ENCODE measurements around the gene LEUTX. TPM values are rescaled to one million over a fixed set of nuclear protein-coding genes. Genes with fewer than 3 reads are reported as not detected.

The LEUTX gene
- total RNA-seq, 2 experiments from 2014 or later: not detected

DNA sequence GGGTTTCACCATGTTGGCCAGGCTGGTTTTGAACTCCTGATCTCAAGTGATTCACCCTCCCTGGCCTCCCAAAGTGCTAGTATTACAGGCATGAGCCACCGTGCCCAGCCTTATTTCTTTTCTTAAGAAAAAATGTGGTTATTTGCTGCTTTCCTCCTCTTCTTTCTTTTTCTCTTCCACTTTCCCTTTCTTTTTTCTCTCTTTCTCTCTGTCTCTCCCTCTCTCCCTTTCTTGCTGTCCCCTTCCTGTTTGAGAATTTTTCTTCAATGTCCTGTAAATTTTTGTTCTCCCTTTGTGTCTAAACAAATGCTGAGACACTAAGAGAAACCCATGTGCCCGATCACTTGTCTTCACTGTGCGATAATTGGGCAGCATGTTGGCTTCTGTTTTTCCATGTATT is 2.2 kb downstream of the LEUTX start:
- CTCF ChIA-PET: no interaction called here

DNA sequence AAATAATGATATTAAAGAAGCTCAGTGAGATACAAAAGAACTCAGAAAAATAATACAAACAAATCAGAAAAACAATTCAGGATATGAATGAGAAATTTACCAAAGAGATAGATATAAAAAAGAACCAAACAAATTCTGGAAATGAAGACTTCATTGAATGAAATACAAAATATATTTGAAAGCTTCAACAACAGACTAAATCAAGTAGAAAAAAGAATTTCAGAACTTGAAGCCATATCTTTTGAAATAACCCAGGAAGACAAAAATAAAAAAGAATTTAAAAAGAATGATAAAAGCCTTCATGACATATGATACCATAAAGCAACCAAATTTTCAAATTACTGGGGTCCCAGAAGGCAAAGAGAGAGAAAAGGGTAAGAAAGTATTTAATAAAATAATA is 9.6 kb downstream of the LEUTX start:
- Mint-ChIP-seq H3K4me3 (no peak overlapping the region), H3K4me1 (ENCODE audit: low read depth) (no peaks in the 10 kb centered on the region), H3K36me3 (ENCODE audit: low read depth) (no peaks in the 10 kb centered on the region), H3K27ac (no peak overlapping the region), H3K27me3 (peaks cover 34% of the 10 kb centered on the region), H3K9me3 (peaks cover 5% of the 10 kb centered on the region)
- Histone ChIP-seq H3K4me1 (ENCODE audit: insufficient read depth, low read length) (peaks cover 5% of the 10 kb centered on the region), H3K27ac (ENCODE audit: low read depth in 1 of 2, low read length in 2 of 2) (no peak overlapping the region), H3K9me3 (ENCODE audit: control insufficient read depth in 1 of 2, insufficient read depth in 1 of 2, low read length in 2 of 2) (peaks cover 15 to 18% of the 10 kb centered on the region in 2 experiments), H3K36me3 (ENCODE audit: insufficient read depth, low read length) (no peaks in the 10 kb centered on the region), H3K27me3 (ENCODE audit: control insufficient read depth in 1 of 2, insufficient read depth in 2 of 2, low read length in 2 of 2) (peaks cover 19 to 23% of the 10 kb centered on the region in 2 experiments), H3K4me3 (ENCODE audit: low read length) (no peak overlapping the region)
- ATAC-seq (ENCODE audit: poor library complexity): no peak
- DNase-seq: no peak
- TF ChIP-seq, protein P1, sequence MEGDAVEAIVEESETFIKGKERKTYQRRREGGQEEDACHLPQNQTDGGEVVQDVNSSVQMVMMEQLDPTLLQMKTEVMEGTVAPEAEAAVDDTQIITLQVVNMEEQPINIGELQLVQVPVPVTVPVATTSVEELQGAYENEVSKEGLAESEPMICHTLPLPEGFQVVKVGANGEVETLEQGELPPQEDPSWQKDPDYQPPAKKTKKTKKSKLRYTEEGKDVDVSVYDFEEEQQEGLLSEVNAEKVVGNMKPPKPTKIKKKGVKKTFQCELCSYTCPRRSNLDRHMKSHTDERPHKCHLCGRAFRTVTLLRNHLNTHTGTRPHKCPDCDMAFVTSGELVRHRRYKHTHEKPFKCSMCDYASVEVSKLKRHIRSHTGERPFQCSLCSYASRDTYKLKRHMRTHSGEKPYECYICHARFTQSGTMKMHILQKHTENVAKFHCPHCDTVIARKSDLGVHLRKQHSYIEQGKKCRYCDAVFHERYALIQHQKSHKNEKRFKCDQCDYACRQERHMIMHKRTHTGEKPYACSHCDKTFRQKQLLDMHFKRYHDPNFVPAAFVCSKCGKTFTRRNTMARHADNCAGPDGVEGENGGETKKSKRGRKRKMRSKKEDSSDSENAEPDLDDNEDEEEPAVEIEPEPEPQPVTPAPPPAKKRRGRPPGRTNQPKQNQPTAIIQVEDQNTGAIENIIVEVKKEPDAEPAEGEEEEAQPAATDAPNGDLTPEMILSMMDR (IDR thresholded peaks at IDR 0.05): no peak
- intact Hi-C loops (cut with DNase I, micrococcal nuclease): no loop called here
- POLR2A ChIA-PET: no interaction called here
- CTCF ChIA-PET: no interaction called here

More for the DNA sequence above, 2.2 kb downstream of the LEUTX start:
- Mint-ChIP-seq H3K4me1 (ENCODE audit: low read depth) (no peaks in the 10 kb centered on the region), H3K36me3 (ENCODE audit: low read depth) (no peaks in the 10 kb centered on the region), H3K27me3 (peaks cover 57% of the 10 kb centered on the region), H3K4me3 (no peak overlapping the region), H3K27ac (no peak overlapping the region), H3K9me3 (no peaks in the 10 kb centered on the region)
- DNase-seq: no peak
- Histone ChIP-seq H3K4me1 (ENCODE audit: insufficient read depth, low read length) (no peaks in the 10 kb centered on the region), H3K9me3 (ENCODE audit: control insufficient read depth in 1 of 2, insufficient read depth in 1 of 2, low read length in 2 of 2) (no peaks in the 10 kb centered on the region), H3K36me3 (ENCODE audit: insufficient read depth, low read length) (no peaks in the 10 kb centered on the region), H3K27ac (ENCODE audit: low read depth in 1 of 2, low read length in 2 of 2) (no peak overlapping the region), H3K4me3 (ENCODE audit: low read length) (no peak overlapping the region), H3K27me3 (ENCODE audit: control insufficient read depth in 1 of 2, insufficient read depth in 2 of 2, low read length in 2 of 2) (peaks cover 13 to 18% of the 10 kb centered on the region in 2 experiments)
- ATAC-seq (ENCODE audit: poor library complexity): no peak
- POLR2A ChIA-PET: no interaction called here
- TF ChIP-seq, protein P1 (IDR thresholded peaks at IDR 0.05): no peak
- intact Hi-C loops (cut with DNase I, micrococcal nuclease): no loop called here

DNA sequence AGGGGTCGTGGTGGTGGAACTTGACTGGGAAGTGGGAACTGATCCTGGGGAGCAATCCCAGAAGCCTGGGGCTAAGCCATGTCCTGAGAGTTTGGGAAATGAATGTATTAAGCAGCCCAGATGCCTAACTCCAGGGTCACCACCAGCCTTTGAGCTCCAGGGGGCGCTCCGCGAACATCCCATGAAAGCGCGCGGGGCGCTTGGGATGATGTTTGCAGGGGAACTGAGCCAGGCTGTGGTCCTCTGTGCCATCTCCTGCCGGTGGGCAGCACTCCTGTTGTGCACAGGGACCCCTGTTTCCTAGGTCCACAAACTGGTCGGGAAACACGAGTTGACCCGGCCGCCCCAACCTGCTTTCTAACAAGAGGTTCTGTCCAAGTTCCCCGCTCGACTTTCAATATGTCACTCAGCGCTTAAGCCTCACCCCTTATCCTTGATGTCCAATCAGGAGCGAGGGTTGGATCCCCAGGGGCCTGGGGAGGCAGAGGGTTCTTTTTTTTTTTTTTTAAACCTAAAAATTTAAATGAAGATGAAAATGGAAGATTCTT is 14.4 kb downstream of the LEUTX start:
- peak overlapping the region; percentile 81 for H3K4me3 Mint-ChIP-seq
- H3K9me3 Mint-ChIP-seq: peaks cover 3% of the 10 kb centered on the region
- no peak overlapping the region for H3K27ac ChIP-seq (ENCODE audit: low read depth in 1 of 2, low read length in 2 of 2)
- ChIA-PET POLR2A (interaction anchor here (0.8 to 1.4 kb wide), 3 partner anchors 51 to 203 kb away, joined by 3 to 6 read pairs (median 4); partner anchors contain the start of genes PSMC4 and ZNF546), CTCF (interaction anchor here (0.7 to 6.1 kb wide), 11 partner anchors 9 to 264 kb away, joined by 3 to 75 read pairs (median 5); partner anchors contain the start of genes DYRK1B, FBL and PSMC4)
- no peaks in the 10 kb centered on the region for H3K27me3 ChIP-seq (ENCODE audit: control insufficient read depth in 1 of 2, insufficient read depth in 2 of 2, low read length in 2 of 2)
- peak overlapping the region; percentile 58 for H3K4me3 ChIP-seq (ENCODE audit: low read length)
- H3K36me3 Mint-ChIP-seq (ENCODE audit: low read depth): no peaks in the 10 kb centered on the region
- H3K4me1 ChIP-seq (ENCODE audit: insufficient read depth, low read length): peaks cover 7% of the 10 kb centered on the region
- ATAC-seq (ENCODE audit: poor library complexity) (peak; percentile 94), DNase-seq (peak; percentile 52 to 83 (median 64))
- peaks cover 11% of the 10 kb centered on the region for H3K27me3 Mint-ChIP-seq
- no peak overlapping the region for H3K27ac Mint-ChIP-seq
- no peaks in the 10 kb centered on the region for H3K4me1 Mint-ChIP-seq (ENCODE audit: low read depth)
- peaks cover 7 to 9% of the 10 kb centered on the region in 2 experiments for H3K9me3 ChIP-seq (ENCODE audit: control insufficient read depth in 1 of 2, insufficient read depth in 1 of 2, low read length in 2 of 2)
- TF ChIP-seq, protein P1 (IDR thresholded peaks at IDR 0.05): peak; percentile 90
- no peaks in the 10 kb centered on the region for H3K36me3 ChIP-seq (ENCODE audit: insufficient read depth, low read length)
- intact Hi-C loops (cut with DNase I, micrococcal nuclease): loop anchor here (1.0 to 2.0 kb wide), 2 partner anchors 51 to 428 kb away; no protein-coding TSS in a partner anchor

Measured in CD4-positive, alpha-beta T cell (primary cell).